Ovary (tissue), 9 donors: ENCODE results near the gene SFXN1. TPM values are rescaled to one million over a fixed set of nuclear protein-coding genes. Genes with fewer than 3 reads are reported as not detected.

ENCODE experiments used
- DNase-seq, 5 donors: peaks; one replicate each; pipeline ENCODE4 v3.0.0-alpha.2; 2019 to 2020
- H3K27ac ChIP-seq, 2 donors: fragments of 200-600 bp; one replicate each; pipeline versions ENCODE4 v1.5.1 to v1.8.0; 2019 to 2022
- H3K27me3 ChIP-seq: fragments of 200-600 bp; one replicate; pipeline ENCODE4 v1.8.0; 2022
- H3K36me3 ChIP-seq: fragments of 200-600 bp; sonication (generic); one replicate; pipeline ENCODE4 v1.5.1; 2019
- H3K4me1 ChIP-seq: one replicate; pipeline ENCODE4 v1.8.1; 2013; ENCODE audit warnings: mild to moderate bottlenecking, moderate library complexity; ENCODE audit not compliant: insufficient read depth
- H3K4me3 ChIP-seq: fragments of 200-600 bp; sonication (generic); one replicate; pipeline ENCODE4 v1.5.1; 2017
- H3K9me3 ChIP-seq, 2 donors: fragments of 200-600 bp in 1 of 2; sonication (generic) in 1 of 2; one replicate each; pipeline versions ENCODE4 v1.5.1 to v1.8.1; 2013 to 2019; ENCODE audit warnings: mild to moderate bottlenecking in 1 of 2, moderate library complexity in 1 of 2
- EP300 ChIP-seq: sonication (generic); formaldehyde crosslinking; IDR thresholded peaks from one replicate; pipeline ENCODE4 v1.6.1; 2017; ENCODE audit warnings: antibody characterized with exemption
- POLR2A ChIP-seq: fragments of 450-650 bp; IDR thresholded peaks from one replicate; pipeline ENCODE4 v1.6.1; 2017; ENCODE audit warnings: antibody characterized with exemption, mild to moderate bottlenecking, moderate library complexity
- WGBS, 3 donors: extraction: QIAGEN DNeasy Blood & Tissue Kit in 1 of 3; methylation state at CpG; one replicate each; pipeline versions ENCODE4 v1.1.5 to v1.1.7; 2013 to 2017; 5-methylcytosine and 5-hydroxymethylcytosine counted together
- intact Hi-C, 4 donors: fragments of 100-400 bp; cut with DNase I; formaldehyde crosslinking; loops; one replicate each; pipeline versions ENCODE4 v1.11.0 to v1.15.1; 2022 to 2023
- polyA plus RNA-seq, 2 donors: library from polyadenylated mRNA; stranded (reverse); fragments of 200-250 nt in 1 of 2; fragments of 350-450 nt in 1 of 2; fragmentation: Illumina TruSeq in 1 of 2; extraction: RNeasy Lipid Tissue Mini Kit (QIAGEN cat#74804) in 1 of 2; gene quantifications; one replicate each; pipeline ENCODE4 v1.2.3, GENCODE V29; 2013 to 2014
- total RNA-seq, 7 donors: library from RNA; depleted of rRNA in 2 of 7; stranded (reverse); fragments of >200 nt in 2 of 7; fragmentation: NEBNext Ultra II Directional in 3 of 7; extraction: Animal tissue kit (Norgen Biotek cat#: 25700) in 3 of 7; gene quantifications; one replicate each; pipeline versions ENCODE4 v1.1.0 to v1.2.4, GENCODE V29; 2016 to 2023
- TF ChIP-seq, protein P1 (sequence below), 3 donors: fragments of 450-650 bp in 2 of 3; fragments of 200-600 bp in 1 of 3; IDR thresholded peaks; one replicate each; pipeline versions ENCODE4 v1.5.1 to v1.8.0; 2016 to 2022; ENCODE audit warnings: antibody characterized with exemption in 3 of 3, mild to moderate bottlenecking in 1 of 3
- donor health status: DM: no; HTN: no; CAD: no; lungs with moderate emphysema.
- donor health status: DM: no; HTN: no; CAD: no.
- donor health status: Bipolar disorder and iron deficiency.
- donor health status: DM: yes; HTN: yes; CAD: no.
- donor health status: DM: no; HTN: no; CAD: no.
- donor health status: DM: yes; HTN: yes; CAD: no.

SFXN1 gene
- total and polyA plus RNA-seq, 9 donors = 9.6 to 50.6 (median 31.4) TPM

DNA sequence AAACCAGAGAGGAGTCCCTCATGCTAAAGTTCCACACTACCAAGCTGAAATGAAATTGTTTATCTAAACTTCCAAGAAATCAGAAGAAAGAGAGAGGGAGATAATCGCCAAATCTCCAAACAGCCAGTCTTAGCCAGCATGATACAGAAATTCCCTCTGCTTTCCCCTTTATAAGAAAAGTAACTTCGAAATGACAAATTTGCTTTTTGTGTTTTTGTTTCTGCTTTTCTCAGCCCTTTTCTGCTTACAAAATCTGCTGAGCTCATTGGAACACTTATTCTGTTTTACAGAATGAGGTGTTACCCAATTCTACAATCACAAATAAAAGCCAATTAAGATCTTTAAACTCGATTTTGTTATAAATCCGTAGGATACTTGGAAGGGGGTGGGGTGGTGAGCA, 72.9 kb downstream of the SFXN1 start:
- no peak for DNase-seq
- 71 to 81% (median 77%) methylated on average over 4 of the region's 4 CpGs for WGBS, 3 donors
- Histone ChIP-seq H3K9me3 (no peaks in the 10 kb centered on the region), H3K27me3 (no peaks in the 10 kb centered on the region), H3K4me1 (no peaks in the 10 kb centered on the region), H3K36me3 (no peaks in the 10 kb centered on the region), H3K4me3 (no peak overlapping the region), H3K27ac (no peak overlapping the region)
- intact Hi-C loops = no loop called here
- TF ChIP-seq, protein P1, sequence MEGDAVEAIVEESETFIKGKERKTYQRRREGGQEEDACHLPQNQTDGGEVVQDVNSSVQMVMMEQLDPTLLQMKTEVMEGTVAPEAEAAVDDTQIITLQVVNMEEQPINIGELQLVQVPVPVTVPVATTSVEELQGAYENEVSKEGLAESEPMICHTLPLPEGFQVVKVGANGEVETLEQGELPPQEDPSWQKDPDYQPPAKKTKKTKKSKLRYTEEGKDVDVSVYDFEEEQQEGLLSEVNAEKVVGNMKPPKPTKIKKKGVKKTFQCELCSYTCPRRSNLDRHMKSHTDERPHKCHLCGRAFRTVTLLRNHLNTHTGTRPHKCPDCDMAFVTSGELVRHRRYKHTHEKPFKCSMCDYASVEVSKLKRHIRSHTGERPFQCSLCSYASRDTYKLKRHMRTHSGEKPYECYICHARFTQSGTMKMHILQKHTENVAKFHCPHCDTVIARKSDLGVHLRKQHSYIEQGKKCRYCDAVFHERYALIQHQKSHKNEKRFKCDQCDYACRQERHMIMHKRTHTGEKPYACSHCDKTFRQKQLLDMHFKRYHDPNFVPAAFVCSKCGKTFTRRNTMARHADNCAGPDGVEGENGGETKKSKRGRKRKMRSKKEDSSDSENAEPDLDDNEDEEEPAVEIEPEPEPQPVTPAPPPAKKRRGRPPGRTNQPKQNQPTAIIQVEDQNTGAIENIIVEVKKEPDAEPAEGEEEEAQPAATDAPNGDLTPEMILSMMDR (IDR thresholded peaks at IDR 0.05) = no peak
- TF ChIP-seq POLR2A (no peak), EP300 (no peak)

DNA sequence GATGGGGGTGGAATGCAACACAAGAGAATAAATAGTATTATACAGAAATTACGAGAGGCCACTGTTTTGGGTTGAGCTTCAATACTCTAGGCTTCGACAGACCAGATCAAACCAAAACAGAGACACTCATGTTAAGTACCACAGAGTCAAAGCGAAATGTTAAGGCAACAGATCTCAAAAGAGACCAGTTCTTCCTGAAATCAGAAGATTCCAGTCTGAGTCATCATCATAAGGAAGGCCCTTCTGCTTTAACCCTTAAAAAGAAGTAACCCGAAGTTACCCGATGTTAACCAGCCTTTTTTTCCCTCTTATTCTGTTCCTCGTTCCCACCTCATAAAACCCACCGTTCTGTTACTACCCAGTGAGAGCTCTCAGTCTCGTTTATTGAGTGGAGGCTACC, 75.9 kb downstream of the SFXN1 start:
- H3K9me3 ChIP-seq = no peaks in the 10 kb centered on the region
- 82 to 86% (median 85%) methylated on average over 8 of the region's 8 CpGs for WGBS, 3 donors
- no peak for DNase-seq
- H3K36me3 ChIP-seq = no peaks in the 10 kb centered on the region
- H3K4me3 ChIP-seq = no peak overlapping the region
- no peak overlapping the region for H3K27ac ChIP-seq
- intact Hi-C loops = no loop called here
- H3K27me3 ChIP-seq = no peaks in the 10 kb centered on the region
- TF ChIP-seq EP300 (no peak), POLR2A (no peak)
- TF ChIP-seq, protein P1 (IDR thresholded peaks at IDR 0.05) = no peak
- no peaks in the 10 kb centered on the region for H3K4me1 ChIP-seq

- DNase-seq = no peak
- TF ChIP-seq EP300 (no peak), POLR2A (no peak)
- TF ChIP-seq, protein P1 (IDR thresholded peaks at IDR 0.05) = no peak
- intact Hi-C loops = no loop called here
- H3K27me3 ChIP-seq = no peaks in the 10 kb centered on the region
- no peak overlapping the region for H3K4me3 ChIP-seq
- no peaks in the 10 kb centered on the region for H3K9me3 ChIP-seq
- H3K27ac ChIP-seq = no peak overlapping the region
- H3K36me3 ChIP-seq = no peaks in the 10 kb centered on the region
- WGBS, 3 donors = 78 to 84% (median 84%) methylated on average over 12 of the region's 12 CpGs
- H3K4me1 ChIP-seq = no peaks in the 10 kb centered on the region
Observed at GRCh38 chr5:175555168-175555785, 76.9 kb downstream of the SFXN1 start.

- TF ChIP-seq POLR2A (no peak), EP300 (no peak)
- TF ChIP-seq, protein P1 (IDR thresholded peaks at IDR 0.05) = no peak
- 39 to 44% (median 41%) methylated on average over 4 of the region's 4 CpGs for WGBS, 3 donors
- Histone ChIP-seq H3K9me3 (no peaks in the 10 kb centered on the region), H3K4me1 (no peaks in the 10 kb centered on the region), H3K4me3 (no peak overlapping the region), H3K27me3 (no peaks in the 10 kb centered on the region), H3K27ac (no peak overlapping the region), H3K36me3 (no peaks in the 10 kb centered on the region)
- no peak for DNase-seq
- intact Hi-C loops = no loop called here
Observed at GRCh38 chr5:175556794-175557193, 78.4 kb downstream of the SFXN1 start.
